HepG2 (cell line): ENCODE results near the gene INSR. TPM values are rescaled to one million over a fixed set of nuclear protein-coding genes. Genes with fewer than 3 reads are reported as not detected.

Source experiments
- AFF4 ChIP-seq: sonication (generic); formaldehyde crosslinking; IDR thresholded peaks from 2 replicates; pipeline ENCODE4 v1.4.0; 2020; ENCODE audit warnings: missing genetic modification reagents
- CSRNP2 ChIP-seq: sonication (generic); formaldehyde crosslinking; conservative IDR thresholded peaks from 2 replicates; pipeline ENCODE4 v1.8.0; 2022; ENCODE audit warnings: low read depth, missing genetic modification reagents
- ETS1 ChIP-seq: sonication (generic); formaldehyde crosslinking; IDR thresholded peaks from 2 replicates; pipeline ENCODE4 v1.4.0; 2020; ENCODE audit warnings: missing genetic modification reagents
- PTBP1 ChIP-seq: fragments of 200-400 bp; formaldehyde crosslinking; IDR thresholded peaks from 2 replicates; pipeline ENCODE4 v1.6.1; 2018; ENCODE audit warnings: low read length, low read depth; ENCODE audit not compliant: poor library complexity, severe bottlenecking
- SMAD1 ChIP-seq: sonication (generic); formaldehyde crosslinking; IDR thresholded peaks from 2 replicates; pipeline ENCODE4 v1.4.0; 2020; ENCODE audit warnings: missing genetic modification reagents, low read depth, mild to moderate bottlenecking, borderline replicate concordance
- ZNF24 ChIP-seq: fragments of 450-650 bp; IDR thresholded peaks from 2 replicates; pipeline ENCODE4 v1.6.1; 2017; ENCODE audit warnings: antibody characterized with exemption, mild to moderate bottlenecking
- ZNF839 ChIP-seq: sonication (generic); formaldehyde crosslinking; IDR thresholded peaks from 2 replicates; pipeline ENCODE4 v1.4.0; 2020; ENCODE audit warnings: missing genetic modification reagents, mild to moderate bottlenecking, borderline replicate concordance
- polyA plus RNA-seq, 8 experiments: library from polyadenylated mRNA; depleted of rRNA in 3 of 8; stranded (reverse) in 7 of 8; unstranded in 1 of 8; fragments of >200 nt; fragmentation: Illumina TruSeq in 4 of 8; extraction: Trizol in 4 of 8; gene quantifications; 2 replicates each; pipeline versions ENCODE4 v1.2.1 to v1.2.3, GENCODE V29; 2011 to 2016; ENCODE audit warnings: low read depth in 4 of 8, missing spikeins in 1 of 8, mixed read lengths in 1 of 8; ENCODE audit not compliant: insufficient read depth in 1 of 8
- total RNA-seq, 5 experiments: library from RNA; depleted of rRNA; stranded (reverse); fragments of >200 nt; fragmentation: Illumina TruSeq; extraction: Trizol; gene quantifications; 2 replicates each; pipeline ENCODE4 v1.2.3, GENCODE V29; 2016; ENCODE audit warnings: low read depth in 1 of 5

INSR gene
- total and polyA plus RNA-seq, 2 of the 13 experiments (the other 11 are each of a cell fraction or from before 2014, with no cell fraction given) = 24.2 to 29.8 TPM

- no peak for TF ChIP-seq AFF4
- no peak for TF ChIP-seq ZNF24
- TF ChIP-seq CSRNP2 (CRISPR knock-in tag) = no peak
- no peak for TF ChIP-seq ZNF839 (CRISPR knock-in tag)
- no peak for TF ChIP-seq ETS1
- no peak for TF ChIP-seq PTBP1
- TF ChIP-seq SMAD1 = no peak
Observed at GRCh38 chr19:7255119-7255518, 39.1 kb downstream of the INSR start (continued).
